HCT116 (cell line): ENCODE results near the gene CACNG1. TPM values are rescaled to one million over a fixed set of nuclear protein-coding genes. Genes with fewer than 3 reads are reported as not detected.

ENCODE experiments used
- ATAC-seq: fragments of 200-7000 bp; cut with Tn5 transposase; 2 replicates; pipeline ENCODE4 v1.9.1; 2020; ENCODE audit warnings: mild to moderate bottlenecking, moderate library complexity
- BruUV-seq: library from RNA; stranded (reverse); fragments of 400-500 nt; replicated peaks from 2 replicates; lab custom pipeline; 2021; lab: Mats Ljungman, UMichigan
- CTCF ChIA-PET: fragments of 300-600 bp; sonication (Branson Sonifier 250); formaldehyde crosslinking; loops from one replicate; lab custom pipeline; 2021; ENCODE audit warnings: antibody characterized with exemption; lab: Charles Lee
- POLR2A ChIA-PET: fragments of 300-600, 350-600 bp; sonication (Branson Sonifier 250); formaldehyde crosslinking; loops from one replicate; lab custom pipeline; 2021; ENCODE audit warnings: antibody characterized with exemption; lab: Charles Lee
- RAD21 ChIA-PET, 2 experiments: fragments of 300-600 bp; sonication (Branson Sonifier 250); formaldehyde crosslinking; loops; one replicate each; lab custom pipeline; 2023; ENCODE audit warnings: low total read pairs in 2 of 2; ENCODE audit not compliant: uncharacterized antibody in 2 of 2, unreplicated experiment in 2 of 2, low non-redundant PET in 1 of 2; lab: Charles Lee
- DNase-seq: peaks from one replicate; pipeline ENCODE4 v3.0.0-alpha.2; 2010; ENCODE audit warnings: low read depth, low spot score
- H2AFZ ChIP-seq: fragments of 200-600 bp; shearing (Covaris generic), sonication (generic); 2 replicates; pipeline ENCODE4 v1.6.1; 2017; ENCODE audit warnings: low read depth, mixed run types, mixed read lengths, antibody characterized with exemption, low read length; ENCODE audit not compliant: poor library complexity, severe bottlenecking
- H3K27ac ChIP-seq: 2 replicates; pipeline ENCODE4 v1.5.1; 2012; ENCODE audit warnings: low read depth, low read length
- H3K27me3 ChIP-seq: fragments of 200-600 bp; sonication (generic); 2 replicates; pipeline ENCODE4 v1.6.1; 2016; ENCODE audit warnings: mixed run types, low read length, mixed read lengths; ENCODE audit not compliant: insufficient read depth
- H3K36me3 ChIP-seq, 2 experiments: fragments of 200-500 bp in 1 of 2; fragments of 200-600 bp in 1 of 2; sonication (Bioruptor generic) in 1 of 2; sonication (generic) in 1 of 2; 2 replicates each; pipeline versions ENCODE4 v1.5.1 to v1.6.1; 2014 to 2016; ENCODE audit warnings: low read length in 2 of 2, inconsistent platforms in 1 of 2, mixed read lengths in 1 of 2, mixed run types in 1 of 2; ENCODE audit not compliant: insufficient read depth in 2 of 2, control insufficient read depth in 1 of 2
- H3K4me1 ChIP-seq, 2 experiments: fragments of 200-600 bp in 1 of 2; sonication (generic) in 1 of 2; 2 replicates each; pipeline versions ENCODE4 v1.5.1 to v1.6.1; 2012 to 2017; ENCODE audit warnings: low read length in 2 of 2, inconsistent platforms in 1 of 2, mild to moderate bottlenecking in 1 of 2, mixed read lengths in 1 of 2, mixed run types in 1 of 2, moderate library complexity in 1 of 2; ENCODE audit not compliant: insufficient read depth in 2 of 2, control insufficient read depth in 1 of 2
- H3K4me2 ChIP-seq: fragments of 200-600 bp; sonication (generic); 2 replicates; pipeline ENCODE4 v1.6.1; 2017; ENCODE audit warnings: mixed run types, low read length, mixed read lengths
- H3K4me3 ChIP-seq, 2 experiments: fragments of 200-600 bp in 1 of 2; sonication (generic) in 1 of 2; replicated peaks in 1 of 2; 2 replicates each; pipeline ENCODE4 v1.5.1; 2011 to 2016; ENCODE audit warnings: low read length in 2 of 2, control low read depth in 1 of 2, low read depth in 1 of 2, mild to moderate bottlenecking in 1 of 2, mixed read lengths in 1 of 2, mixed run types in 1 of 2
- H3K79me2 ChIP-seq: fragments of 200-600 bp; sonication (generic); 2 replicates; pipeline ENCODE4 v1.6.1; 2017; ENCODE audit warnings: mild to moderate bottlenecking, mixed run types, low read length, moderate library complexity, mixed read lengths; ENCODE audit not compliant: insufficient read depth
- H3K9ac ChIP-seq: fragments of 200-600 bp; sonication (generic); 2 replicates; pipeline ENCODE4 v1.6.1; 2016; ENCODE audit warnings: low read length, mixed read lengths
- H3K9me2 ChIP-seq: fragments of 200-600 bp; sonication (generic), shearing (Covaris generic); 2 replicates; pipeline ENCODE4 v1.6.1; 2017; ENCODE audit warnings: mixed run types, mild to moderate bottlenecking, moderate library complexity; ENCODE audit not compliant: insufficient read depth
- H3K9me3 ChIP-seq, 2 experiments: fragments of 200-500 bp in 1 of 2; fragments of 200-600 bp in 1 of 2; sonication (Bioruptor generic) in 1 of 2; sonication (generic) in 1 of 2; 2 replicates each; pipeline ENCODE4 v1.6.1; 2014 to 2017; ENCODE audit warnings: low read length in 2 of 2, mixed read lengths in 2 of 2, inconsistent platforms in 1 of 2, low read depth in 1 of 2, mild to moderate bottlenecking in 1 of 2, mixed run types in 1 of 2, moderate library complexity in 1 of 2; ENCODE audit not compliant: control insufficient read depth in 1 of 2, insufficient read depth in 1 of 2
- H4K20me1 ChIP-seq: fragments of 200-600 bp; sonication (generic), shearing (Covaris generic); 2 replicates; pipeline ENCODE4 v1.6.1; 2017; ENCODE audit warnings: mixed run types, mild to moderate bottlenecking, moderate library complexity; ENCODE audit not compliant: insufficient read depth
- FOSL1 ChIP-seq: IDR thresholded peaks from 2 replicates; pipeline ENCODE4 v1.6.1; 2012; ENCODE audit warnings: low read depth
- JUND ChIP-seq: IDR thresholded peaks from 2 replicates; pipeline ENCODE4 v1.6.1; 2012
- MAX ChIP-seq: IDR thresholded peaks from 2 replicates; pipeline ENCODE4 v1.6.1; 2012
- POLR2A ChIP-seq: IDR thresholded peaks from 2 replicates; pipeline ENCODE4 v1.7.0; 2011; ENCODE audit warnings: borderline replicate concordance; ENCODE audit not compliant: insufficient read depth, insufficient read length; ENCODE audit errors: extremely low read depth
- POLR2AphosphoS5 ChIP-seq: IDR thresholded peaks from 2 replicates; pipeline ENCODE4 v1.6.1; 2011; ENCODE audit warnings: mild to moderate bottlenecking, low read depth, low read length, moderate library complexity
- SIN3A ChIP-seq: IDR thresholded peaks from 2 replicates; pipeline ENCODE4 v1.6.1; 2012; ENCODE audit warnings: low read depth
- SP1 ChIP-seq: IDR thresholded peaks from 2 replicates; pipeline ENCODE4 v1.6.1; 2012; ENCODE audit warnings: low read depth
- TCF7L2 ChIP-seq: IDR thresholded peaks from 2 replicates; pipeline ENCODE4 v1.7.0; 2011; ENCODE audit warnings: borderline replicate concordance, inconsistent platforms; ENCODE audit not compliant: insufficient read depth, insufficient read length; ENCODE audit errors: extremely low read depth
- YY1 ChIP-seq: IDR thresholded peaks from 2 replicates; pipeline ENCODE4 v1.6.1; 2011; ENCODE audit warnings: low read length, low read depth, moderate library complexity, mild to moderate bottlenecking; ENCODE audit not compliant: insufficient replicate concordance; ENCODE audit errors: extremely low read depth
- ZNF274 ChIP-seq: fragments of 200-500 bp; sonication (Bioruptor generic); IDR thresholded peaks from 2 replicates; pipeline ENCODE4 v1.6.1; 2014; ENCODE audit warnings: mild to moderate bottlenecking, low read depth, low read length, inconsistent platforms
- intact Hi-C: fragments of 100-400 bp; cut with micrococcal nuclease; formaldehyde crosslinking; loops from 2 replicates; pipeline ENCODE4 v1.10.0; 2022
- total RNA-seq: library from RNA; stranded (reverse); gene quantifications from one replicate; pipeline ENCODE4 v1.2.1, GENCODE V29; 2021; ENCODE audit not compliant: unreplicated experiment

CACNG1 gene
- total RNA-seq, 1 experiment from 2014 or later = not detected

GRCh38 chr17:67041531-67041930 is 2.8 kb upstream of the CACNG1 start:
- H3K4me2 ChIP-seq = no peak overlapping the region
- no peaks in the 10 kb centered on the region for H3K36me3 ChIP-seq
- TF ChIP-seq FOSL1 (no peak), SP1 (no peak), YY1 (no peak), TCF7L2 (no peak), POLR2AphosphoS5 (no peak), JUND (no peak), ZNF274 (no peak), MAX (no peak), POLR2A (no peak), SIN3A (no peak)
- ATAC-seq = no peak
- no peaks in the 10 kb centered on the region for H3K79me2 ChIP-seq
- no peak overlapping the region for H3K9ac ChIP-seq
- 0 out of 2 replicates have a peak, but pooled peaks cover 4% of the 10 kb centered on the region for H3K27me3 ChIP-seq
- no peak overlapping the region for H3K4me3 ChIP-seq
- H3K9me2 ChIP-seq = no peaks in the 10 kb centered on the region
- BruUV-seq = no TSS peak
- no peak overlapping the region for H3K27ac ChIP-seq
- ChIA-PET CTCF (no interaction called here), RAD21 (no interaction called here), POLR2A (no interaction called here)
- H2AFZ ChIP-seq = no peak overlapping the region
- no peaks in the 10 kb centered on the region for H3K4me1 ChIP-seq
- DNase-seq = no peak
- H3K9me3 ChIP-seq = no peaks in the 10 kb centered on the region
- intact Hi-C loops = no loop called here
- no peaks in the 10 kb centered on the region for H4K20me1 ChIP-seq
